SU-DHL-6 (cell line): Measurements from ENCODE around the gene CAMKK2.

Source experiments
- H2AFZ ChIP-seq: fragments of 200-600 bp; sonication (generic); 2 replicates; pipeline ENCODE4 v1.6.1; 2014; ENCODE audit warnings: low read depth, mild to moderate bottlenecking, moderate library complexity, mixed read lengths, antibody characterized with exemption, low read length; ENCODE audit not compliant: severe bottlenecking
- H3F3A ChIP-seq: fragments of 200-600 bp; shearing (Covaris generic); 2 replicates; pipeline ENCODE4 v1.6.0; 2016; ENCODE audit warnings: antibody characterized with exemption, mild to moderate bottlenecking; ENCODE audit not compliant: insufficient read depth
- H3K27ac ChIP-seq: fragments of 200-600 bp; sonication (generic); 2 replicates; pipeline ENCODE4 v1.5.1; 2016; ENCODE audit warnings: low read depth, mild to moderate bottlenecking, low read length, moderate library complexity, mixed read lengths
- H3K27me3 ChIP-seq: fragments of 200-600 bp; sonication (generic), shearing (Covaris generic); 2 replicates; pipeline ENCODE4 v1.6.0; 2014; ENCODE audit warnings: mild to moderate bottlenecking, low read length
- H3K36me3 ChIP-seq: fragments of 200-600 bp; sonication (generic); 2 replicates; pipeline ENCODE4 v1.6.1; 2014; ENCODE audit warnings: mild to moderate bottlenecking, low read length, mixed read lengths
- H3K4me2 ChIP-seq: fragments of 300-600, 200-600 bp; shearing (Covaris generic), sonication (generic); 2 replicates; pipeline ENCODE4 v1.6.0; 2014; ENCODE audit warnings: low read length, low read depth, mild to moderate bottlenecking; ENCODE audit not compliant: poor library complexity, severe bottlenecking
- H3K4me3 ChIP-seq: fragments of 200-600 bp; sonication (generic); 2 replicates; pipeline ENCODE4 v1.5.1; 2014; ENCODE audit warnings: antibody characterized with exemption, low read length, mild to moderate bottlenecking, mixed read lengths; ENCODE audit not compliant: insufficient read depth, poor library complexity, severe bottlenecking
- H3K79me2 ChIP-seq: fragments of 200-600 bp; sonication (generic); 2 replicates; pipeline ENCODE4 v1.6.1; 2014; ENCODE audit warnings: mild to moderate bottlenecking, low read length, moderate library complexity; ENCODE audit not compliant: insufficient read depth
- H3K9ac ChIP-seq: fragments of 200-600 bp; sonication (generic); 2 replicates; pipeline ENCODE4 v1.7.0; 2014; ENCODE audit warnings: mild to moderate bottlenecking, low read length
- H3K9me2 ChIP-seq: fragments of 200-600 bp; sonication (generic); replicated peaks from 2 replicates; pipeline ENCODE4 v1.6.1; 2014; ENCODE audit warnings: low read length; ENCODE audit not compliant: insufficient read depth
- H3K9me3 ChIP-seq: fragments of 200-600 bp; sonication (generic); 2 replicates; pipeline ENCODE4 v1.6.1; 2014; ENCODE audit warnings: low read length, mixed read lengths; ENCODE audit not compliant: insufficient read depth
- H4K20me1 ChIP-seq: fragments of 200-600 bp; sonication (generic); 2 replicates; pipeline ENCODE4 v1.6.1; 2014; ENCODE audit warnings: low read depth, mild to moderate bottlenecking, antibody characterized with exemption, low read length, moderate library complexity, mixed read lengths
- EZH2phosphoT487 ChIP-seq: fragments of 200-600 bp; sonication (generic), shearing (Covaris generic); conservative IDR thresholded peaks from 2 replicates; pipeline ENCODE4 v1.6.1; 2018; ENCODE audit warnings: mild to moderate bottlenecking, antibody characterized with exemption, low read length, moderate library complexity, mixed read lengths
- TF ChIP-seq, protein P1 (sequence below): fragments of 200-600 bp; sonication (generic); IDR thresholded peaks from one replicate; pipeline ENCODE4 v1.5.1; 2017; ENCODE audit warnings: antibody characterized with exemption, mild to moderate bottlenecking, low read length, moderate library complexity; ENCODE audit not compliant: insufficient read depth, poor library complexity, severe bottlenecking

CAMKK2 gene

GRCh38 chr12:121331248-121331647, 34.7 kb upstream of the CAMKK2 start:
- TF ChIP-seq, protein P1, sequence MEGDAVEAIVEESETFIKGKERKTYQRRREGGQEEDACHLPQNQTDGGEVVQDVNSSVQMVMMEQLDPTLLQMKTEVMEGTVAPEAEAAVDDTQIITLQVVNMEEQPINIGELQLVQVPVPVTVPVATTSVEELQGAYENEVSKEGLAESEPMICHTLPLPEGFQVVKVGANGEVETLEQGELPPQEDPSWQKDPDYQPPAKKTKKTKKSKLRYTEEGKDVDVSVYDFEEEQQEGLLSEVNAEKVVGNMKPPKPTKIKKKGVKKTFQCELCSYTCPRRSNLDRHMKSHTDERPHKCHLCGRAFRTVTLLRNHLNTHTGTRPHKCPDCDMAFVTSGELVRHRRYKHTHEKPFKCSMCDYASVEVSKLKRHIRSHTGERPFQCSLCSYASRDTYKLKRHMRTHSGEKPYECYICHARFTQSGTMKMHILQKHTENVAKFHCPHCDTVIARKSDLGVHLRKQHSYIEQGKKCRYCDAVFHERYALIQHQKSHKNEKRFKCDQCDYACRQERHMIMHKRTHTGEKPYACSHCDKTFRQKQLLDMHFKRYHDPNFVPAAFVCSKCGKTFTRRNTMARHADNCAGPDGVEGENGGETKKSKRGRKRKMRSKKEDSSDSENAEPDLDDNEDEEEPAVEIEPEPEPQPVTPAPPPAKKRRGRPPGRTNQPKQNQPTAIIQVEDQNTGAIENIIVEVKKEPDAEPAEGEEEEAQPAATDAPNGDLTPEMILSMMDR = no peak
- TF ChIP-seq EZH2phosphoT487 = no peak
- no peak overlapping the region for H3K27ac ChIP-seq

GRCh38 chr12:121330692-121331091, 34.2 kb upstream of the CAMKK2 start:
- Histone ChIP-seq H3K4me3 (no peak overlapping the region), H2AFZ (no peak overlapping the region), H3K9me3 (no peaks in the 10 kb centered on the region), H3K27me3 (no peaks in the 10 kb centered on the region), H3K9me2 (no peaks in the 10 kb centered on the region), H3F3A (peaks cover 5% of the 10 kb centered on the region), H4K20me1 (no peaks in the 10 kb centered on the region), H3K4me2 (no peak overlapping the region), H3K36me3 (peaks cover 48% of the 10 kb centered on the region), H3K79me2 (no peaks in the 10 kb centered on the region), H3K27ac (no peak overlapping the region), H3K9ac (no peak overlapping the region)
- TF ChIP-seq EZH2phosphoT487 = no peak
- TF ChIP-seq, protein P1 = no peak

More at GRCh38 chr12:121331248-121331647, 34.7 kb upstream of the CAMKK2 start:
- Histone ChIP-seq H3K4me3 (no peak overlapping the region), H3K9me3 (no peaks in the 10 kb centered on the region), H3K9ac (no peak overlapping the region), H3K36me3 (peaks cover 48% of the 10 kb centered on the region), H2AFZ (no peak overlapping the region), H3K79me2 (no peaks in the 10 kb centered on the region), H3K9me2 (no peaks in the 10 kb centered on the region), H3K4me2 (no peak overlapping the region), H3K27me3 (no peaks in the 10 kb centered on the region), H4K20me1 (no peaks in the 10 kb centered on the region), H3F3A (peaks cover 10% of the 10 kb centered on the region)

GRCh38 chr12:121330195-121330594, 33.7 kb upstream of the CAMKK2 start:
- Histone ChIP-seq H2AFZ (no peak overlapping the region), H3K79me2 (no peaks in the 10 kb centered on the region), H3F3A (peaks cover 4% of the 10 kb centered on the region; the same call in 1 of the 2 replicates), H3K9me3 (no peaks in the 10 kb centered on the region), H4K20me1 (no peaks in the 10 kb centered on the region), H3K27ac (no peak overlapping the region), H3K4me3 (no peak overlapping the region), H3K9me2 (no peaks in the 10 kb centered on the region), H3K4me2 (no peak overlapping the region), H3K36me3 (peaks cover 45% of the 10 kb centered on the region), H3K27me3 (no peaks in the 10 kb centered on the region), H3K9ac (no peak overlapping the region)
- TF ChIP-seq, protein P1 = no peak
- no peak for TF ChIP-seq EZH2phosphoT487

DNA sequence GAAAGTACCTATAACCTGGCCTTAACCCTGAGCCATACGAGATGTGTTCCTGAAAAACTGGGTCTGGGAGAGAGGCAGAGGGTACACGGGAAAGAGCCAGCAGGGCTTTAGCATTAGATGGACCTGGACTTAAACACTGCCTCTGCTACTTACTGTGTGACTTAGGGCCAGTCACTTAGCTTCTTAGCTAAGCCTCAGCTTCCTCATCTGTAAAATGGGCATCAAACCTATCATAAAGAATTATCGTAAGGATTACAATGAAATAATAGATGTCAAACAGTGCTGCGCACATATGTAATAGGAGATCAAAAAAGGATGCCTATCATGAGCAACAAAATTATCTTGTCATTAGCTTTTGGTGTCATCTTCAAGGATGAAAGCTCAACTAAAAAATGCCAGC, 32.1 kb upstream of the CAMKK2 start:
- H3K79me2 ChIP-seq = no peaks in the 10 kb centered on the region
- no peak overlapping the region for H3K4me2 ChIP-seq
- H3K9ac ChIP-seq = no peak overlapping the region
- no peaks in the 10 kb centered on the region for H3K9me3 ChIP-seq
- TF ChIP-seq, protein P1 = no peak
- no peak for TF ChIP-seq EZH2phosphoT487
- H3K27me3 ChIP-seq = no peaks in the 10 kb centered on the region
- H3K27ac ChIP-seq = no peak overlapping the region
- peaks cover 43% of the 10 kb centered on the region for H3K36me3 ChIP-seq
- no peaks in the 10 kb centered on the region for H3K9me2 ChIP-seq
- H2AFZ ChIP-seq = no peak overlapping the region
- no peaks in the 10 kb centered on the region for H3F3A ChIP-seq
- H4K20me1 ChIP-seq = no peaks in the 10 kb centered on the region
- no peak overlapping the region for H3K4me3 ChIP-seq
